ENCODE data around the gene CNOT4. TPM values are rescaled to one million over a fixed set of nuclear protein-coding genes. Genes with fewer than 3 reads are reported as not detected.
"Not testable (repeated sequence)": the region's sequence is repeated elsewhere in the genome, so short reads cannot be mapped to it uniquely, and the experiment has no call there.

CNOT4 gene
- total and polyA plus RNA-seq, 2 donors (not counting 1 experiment from before 2014, with no cell fraction given): 14.9 to 15.9 TPM

DNA sequence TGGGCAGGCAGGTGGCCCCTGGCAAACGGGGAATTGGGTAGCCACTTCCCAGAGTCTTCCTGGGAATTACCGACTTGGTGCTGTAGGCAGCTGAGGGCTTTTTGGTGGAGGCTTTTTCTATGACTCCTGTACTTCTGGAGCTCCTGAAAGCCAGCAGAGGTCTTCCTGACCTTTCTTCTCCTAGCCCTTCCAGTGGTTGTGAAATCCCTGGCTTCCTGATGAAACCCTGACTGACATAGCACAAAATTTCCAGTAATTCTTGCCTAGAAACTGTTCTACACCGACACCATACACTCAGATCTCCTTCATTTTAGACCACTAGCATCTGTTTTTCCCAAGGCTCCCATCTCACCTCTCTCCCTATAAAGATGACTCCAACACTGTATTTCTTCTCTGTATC, 156.1 kb downstream of the CNOT4 start:
- no peak for DNase-seq (ENCODE audit: low read depth in 2 of 2)
- no peaks in the 10 kb centered on the region for H3K9me3 ChIP-seq (ENCODE audit: control insufficient read depth, insufficient read depth, low read depth, low read length)
- H3K27me3 ChIP-seq (ENCODE audit: control insufficient read depth, insufficient read depth, low read length): no peaks in the 10 kb centered on the region
- H3K9ac ChIP-seq (ENCODE audit: insufficient read depth, low read length): no peak overlapping the region
- TF ChIP-seq CTCF (conservative IDR thresholded peaks at IDR 0.05 in 1 of 2, IDR thresholded peaks at IDR 0.05 in 1 of 2; ENCODE audit: low read depth in 1 of 2, low read length in 2 of 2): no peak
- no peaks in the 10 kb centered on the region for H3K79me2 ChIP-seq (ENCODE audit: control insufficient read depth, insufficient read depth, low read length)
- no peak overlapping the region for H2AFZ ChIP-seq (ENCODE audit: low read length)
- no peak overlapping the region for H3K27ac ChIP-seq (ENCODE audit: insufficient read depth, low read length)
- no peaks in the 10 kb centered on the region for H3K36me3 ChIP-seq (ENCODE audit: control insufficient read depth, insufficient read depth, low read length)
- no peak overlapping the region for H3K4me2 ChIP-seq (ENCODE audit: extremely low read depth, insufficient read depth, low read length)
- H4K20me1 ChIP-seq (ENCODE audit: control insufficient read depth, extremely low read depth, insufficient read depth, low read length): no peaks in the 10 kb centered on the region
- no peaks in the 10 kb centered on the region for H3K4me1 ChIP-seq (ENCODE audit: control insufficient read depth, extremely low read depth, insufficient read depth, low read length)
- no peak overlapping the region for H3K4me3 ChIP-seq (replicated peaks in 1 of 4; ENCODE audit: control extremely low read depth in 1 of 4, insufficient read depth in 1 of 4, low read depth in 3 of 4, low read length in 4 of 4)

DNA sequence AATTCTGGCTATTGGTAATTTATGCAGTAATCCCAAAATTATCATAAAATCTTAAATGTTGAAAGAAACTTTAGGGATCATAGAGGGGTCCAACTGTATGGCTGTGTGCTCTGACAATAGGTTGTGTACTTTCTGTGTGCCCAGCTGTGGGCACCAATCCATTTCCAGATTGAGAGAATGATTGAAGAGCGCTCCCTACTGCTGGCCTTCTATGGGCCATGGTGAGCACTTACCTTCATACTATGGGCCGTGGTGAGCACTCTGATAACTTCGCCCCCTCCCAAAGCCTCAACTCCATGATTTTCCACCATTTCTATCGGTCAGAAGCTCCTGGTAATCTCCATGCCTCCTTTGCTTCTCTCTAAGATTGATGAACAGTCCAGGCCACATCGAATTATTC, 157.6 kb downstream of the CNOT4 start:
- H3K4me1 ChIP-seq (ENCODE audit: control insufficient read depth, extremely low read depth, insufficient read depth, low read length): no peaks in the 10 kb centered on the region
- DNase-seq (ENCODE audit: low read depth in 2 of 2): no peak

DNA sequence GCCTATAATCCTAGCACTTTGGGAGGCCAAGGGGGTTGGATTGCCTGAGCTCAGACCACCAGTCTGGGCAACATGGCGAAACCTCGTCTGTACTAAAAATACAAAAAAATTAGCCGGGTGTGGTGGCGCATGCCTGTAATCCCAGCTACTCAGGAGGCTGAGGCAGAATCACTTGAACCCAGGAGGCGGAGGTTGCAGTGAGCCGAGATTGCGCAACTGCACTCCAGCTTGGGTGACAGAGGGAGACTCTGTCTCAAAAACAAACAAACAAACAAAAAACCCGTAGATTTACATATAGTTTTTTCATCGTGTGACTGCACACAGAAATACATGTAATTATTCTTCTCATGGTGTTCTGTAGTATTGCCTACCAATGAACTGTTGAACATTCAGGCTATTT, 158.8 kb downstream of the CNOT4 start:
- H3K27me3 ChIP-seq (ENCODE audit: control insufficient read depth, insufficient read depth, low read length); H3K4me1 ChIP-seq (ENCODE audit: control insufficient read depth, extremely low read depth, insufficient read depth, low read length); H3K4me3 ChIP-seq (replicated peaks in 1 of 4; ENCODE audit: control extremely low read depth in 1 of 4, insufficient read depth in 1 of 4, low read depth in 3 of 4, low read length in 4 of 4); H3K79me2 ChIP-seq (ENCODE audit: control insufficient read depth, insufficient read depth, low read length); H3K4me2 ChIP-seq (ENCODE audit: extremely low read depth, insufficient read depth, low read length); H3K9ac ChIP-seq (ENCODE audit: insufficient read depth, low read length); H3K9me3 ChIP-seq (ENCODE audit: control insufficient read depth, insufficient read depth, low read depth, low read length); DNase-seq (ENCODE audit: low read depth in 2 of 2); H3K27ac ChIP-seq (ENCODE audit: insufficient read depth, low read length); H3K36me3 ChIP-seq (ENCODE audit: control insufficient read depth, insufficient read depth, low read length); H4K20me1 ChIP-seq (ENCODE audit: control insufficient read depth, extremely low read depth, insufficient read depth, low read length); H2AFZ ChIP-seq (ENCODE audit: low read length): not testable (repeated sequence)

More for the DNA sequence above, 157.6 kb downstream of the CNOT4 start:
- Histone ChIP-seq H3K36me3 (ENCODE audit: control insufficient read depth, insufficient read depth, low read length) (no peaks in the 10 kb centered on the region), H2AFZ (ENCODE audit: low read length) (no peak overlapping the region), H3K9me3 (ENCODE audit: control insufficient read depth, insufficient read depth, low read depth, low read length) (no peaks in the 10 kb centered on the region), H3K27me3 (ENCODE audit: control insufficient read depth, insufficient read depth, low read length) (no peaks in the 10 kb centered on the region), H3K4me2 (ENCODE audit: extremely low read depth, insufficient read depth, low read length) (no peak overlapping the region), H3K9ac (ENCODE audit: insufficient read depth, low read length) (no peak overlapping the region), H3K27ac (ENCODE audit: insufficient read depth, low read length) (no peak overlapping the region), H4K20me1 (ENCODE audit: control insufficient read depth, extremely low read depth, insufficient read depth, low read length) (no peaks in the 10 kb centered on the region), H3K79me2 (ENCODE audit: control insufficient read depth, insufficient read depth, low read length) (no peaks in the 10 kb centered on the region), H3K4me3 (replicated peaks in 1 of 4; ENCODE audit: control extremely low read depth in 1 of 4, insufficient read depth in 1 of 4, low read depth in 3 of 4, low read length in 4 of 4) (no peak overlapping the region)
- TF ChIP-seq CTCF (conservative IDR thresholded peaks at IDR 0.05 in 1 of 2, IDR thresholded peaks at IDR 0.05 in 1 of 2; ENCODE audit: low read depth in 1 of 2, low read length in 2 of 2) (no peak), EZH2 (IDR thresholded peaks at IDR 0.05; ENCODE audit: low read length, missing control alignments) (no peak)

Measured in fibroblast of lung (primary cell).